Measurements from ENCODE around the gene C6orf89. TPM values are rescaled to one million over a fixed set of nuclear protein-coding genes. Genes with fewer than 3 reads are reported as not detected.

Gene C6orf89
- total and polyA plus RNA-seq, 2 of the 13 experiments (the other 11 are each of a cell fraction or from before 2014, with no cell fraction given), result 22.1 to 32.2 TPM

DNA sequence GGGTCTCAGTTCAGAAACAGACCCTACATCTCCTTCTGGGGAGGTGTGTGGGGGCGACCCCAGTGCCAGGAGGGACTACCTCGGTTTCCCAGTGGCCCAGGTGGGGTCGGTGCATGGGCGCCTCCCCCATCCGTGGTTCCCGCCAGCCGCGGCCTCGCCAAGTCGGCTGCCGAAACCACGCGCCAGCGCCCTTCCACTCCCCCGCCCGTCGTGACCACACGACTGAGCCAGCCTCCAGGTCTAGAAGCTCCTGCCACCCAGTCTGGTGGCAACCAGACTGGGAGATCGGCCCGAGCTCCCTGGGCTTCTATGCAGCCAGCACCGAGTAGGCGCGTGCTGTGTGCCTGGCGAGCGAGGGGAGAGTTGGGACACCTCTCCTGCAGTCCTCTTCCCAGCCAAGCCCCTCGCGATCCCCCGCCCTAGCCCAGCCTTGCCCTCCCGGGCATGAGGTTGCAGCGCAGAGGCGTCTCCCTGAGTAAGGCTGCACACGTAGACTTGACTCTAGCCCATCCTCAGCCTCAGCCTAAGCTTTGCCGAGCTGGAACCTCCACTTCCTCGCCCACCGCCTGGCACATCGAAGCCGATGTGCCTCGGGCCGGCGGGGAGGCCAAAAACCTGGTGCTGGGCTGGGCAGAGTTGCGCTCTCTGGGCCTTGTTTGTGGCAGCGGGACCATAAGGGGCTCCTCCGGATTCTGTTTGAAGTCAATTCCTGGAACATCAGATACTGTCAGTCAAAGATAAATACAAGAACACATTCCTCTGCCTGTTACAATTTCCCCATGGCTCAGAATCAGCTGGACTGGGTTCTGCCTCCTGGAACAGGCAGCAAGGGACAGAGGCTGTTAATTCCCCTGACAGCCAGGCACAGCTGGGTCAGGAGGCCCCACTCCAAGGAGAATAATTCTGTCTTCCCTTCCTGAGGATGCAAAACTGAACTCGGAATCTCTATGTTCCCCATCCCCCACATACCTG is 45.0 kb upstream of the C6orf89 start (continued):
- TF ChIP-seq SALL1 (CRISPR knock-in tag; IDR thresholded peaks at IDR 0.05), result peak; percentile 34; the same call in 1 of the 2 replicates
- TF ChIP-seq ZFP90 (CRISPR knock-in tag; IDR thresholded peaks at IDR 0.05; ENCODE audit: borderline replicate concordance), result peak; percentile 71
- TF ChIP-seq ZNF256 (CRISPR knock-in tag; conservative IDR thresholded peaks at IDR 0.05), result no peak
- TF ChIP-seq, protein P1, sequence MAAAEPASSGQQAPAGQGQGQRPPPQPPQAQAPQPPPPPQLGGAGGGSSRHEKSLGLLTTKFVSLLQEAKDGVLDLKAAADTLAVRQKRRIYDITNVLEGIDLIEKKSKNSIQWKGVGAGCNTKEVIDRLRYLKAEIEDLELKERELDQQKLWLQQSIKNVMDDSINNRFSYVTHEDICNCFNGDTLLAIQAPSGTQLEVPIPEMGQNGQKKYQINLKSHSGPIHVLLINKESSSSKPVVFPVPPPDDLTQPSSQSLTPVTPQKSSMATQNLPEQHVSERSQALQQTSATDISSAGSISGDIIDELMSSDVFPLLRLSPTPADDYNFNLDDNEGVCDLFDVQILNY (CRISPR knock-in tag; conservative IDR thresholded peaks at IDR 0.05), result no peak
- TF ChIP-seq ZMAT3 (CRISPR knock-in tag; conservative IDR thresholded peaks at IDR 0.05), result peak; percentile 66; the same call in 1 of the 2 replicates
- TF ChIP-seq AFF4 (CRISPR knock-in tag; IDR thresholded peaks at IDR 0.05), result no peak
- no peak for TF ChIP-seq ZNF746 (CRISPR knock-in tag; IDR thresholded peaks at IDR 0.05)
- TF ChIP-seq, protein P2, sequence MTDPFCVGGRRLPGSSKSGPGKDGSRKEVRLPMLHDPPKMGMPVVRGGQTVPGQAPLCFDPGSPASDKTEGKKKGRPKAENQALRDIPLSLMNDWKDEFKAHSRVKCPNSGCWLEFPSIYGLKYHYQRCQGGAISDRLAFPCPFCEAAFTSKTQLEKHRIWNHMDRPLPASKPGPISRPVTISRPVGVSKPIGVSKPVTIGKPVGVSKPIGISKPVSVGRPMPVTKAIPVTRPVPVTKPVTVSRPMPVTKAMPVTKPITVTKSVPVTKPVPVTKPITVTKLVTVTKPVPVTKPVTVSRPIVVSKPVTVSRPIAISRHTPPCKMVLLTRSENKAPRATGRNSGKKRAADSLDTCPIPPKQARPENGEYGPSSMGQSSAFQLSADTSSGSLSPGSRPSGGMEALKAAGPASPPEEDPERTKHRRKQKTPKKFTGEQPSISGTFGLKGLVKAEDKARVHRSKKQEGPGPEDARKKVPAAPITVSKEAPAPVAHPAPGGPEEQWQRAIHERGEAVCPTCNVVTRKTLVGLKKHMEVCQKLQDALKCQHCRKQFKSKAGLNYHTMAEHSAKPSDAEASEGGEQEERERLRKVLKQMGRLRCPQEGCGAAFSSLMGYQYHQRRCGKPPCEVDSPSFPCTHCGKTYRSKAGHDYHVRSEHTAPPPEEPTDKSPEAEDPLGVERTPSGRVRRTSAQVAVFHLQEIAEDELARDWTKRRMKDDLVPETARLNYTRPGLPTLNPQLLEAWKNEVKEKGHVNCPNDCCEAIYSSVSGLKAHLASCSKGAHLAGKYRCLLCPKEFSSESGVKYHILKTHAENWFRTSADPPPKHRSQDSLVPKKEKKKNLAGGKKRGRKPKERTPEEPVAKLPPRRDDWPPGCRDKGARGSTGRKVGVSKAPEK (CRISPR knock-in tag; IDR thresholded peaks at IDR 0.05; ENCODE audit: borderline replicate concordance), result 0 out of 2 replicates have a peak, but pooled peaks have one; percentile 73
- 0 out of 2 replicates have a peak, but pooled peaks have one; percentile 31 for TF ChIP-seq ZNF670 (CRISPR knock-in tag; IDR thresholded peaks at IDR 0.05; ENCODE audit: borderline replicate concordance)
- no peak; the same call in 1 of the 2 replicates for TF ChIP-seq ZNF501 (CRISPR knock-in tag; IDR thresholded peaks at IDR 0.05)
- no peak for TF ChIP-seq TIGD3 (CRISPR knock-in tag; IDR thresholded peaks at IDR 0.05; ENCODE audit: borderline replicate concordance)
- TF ChIP-seq, protein P3, sequence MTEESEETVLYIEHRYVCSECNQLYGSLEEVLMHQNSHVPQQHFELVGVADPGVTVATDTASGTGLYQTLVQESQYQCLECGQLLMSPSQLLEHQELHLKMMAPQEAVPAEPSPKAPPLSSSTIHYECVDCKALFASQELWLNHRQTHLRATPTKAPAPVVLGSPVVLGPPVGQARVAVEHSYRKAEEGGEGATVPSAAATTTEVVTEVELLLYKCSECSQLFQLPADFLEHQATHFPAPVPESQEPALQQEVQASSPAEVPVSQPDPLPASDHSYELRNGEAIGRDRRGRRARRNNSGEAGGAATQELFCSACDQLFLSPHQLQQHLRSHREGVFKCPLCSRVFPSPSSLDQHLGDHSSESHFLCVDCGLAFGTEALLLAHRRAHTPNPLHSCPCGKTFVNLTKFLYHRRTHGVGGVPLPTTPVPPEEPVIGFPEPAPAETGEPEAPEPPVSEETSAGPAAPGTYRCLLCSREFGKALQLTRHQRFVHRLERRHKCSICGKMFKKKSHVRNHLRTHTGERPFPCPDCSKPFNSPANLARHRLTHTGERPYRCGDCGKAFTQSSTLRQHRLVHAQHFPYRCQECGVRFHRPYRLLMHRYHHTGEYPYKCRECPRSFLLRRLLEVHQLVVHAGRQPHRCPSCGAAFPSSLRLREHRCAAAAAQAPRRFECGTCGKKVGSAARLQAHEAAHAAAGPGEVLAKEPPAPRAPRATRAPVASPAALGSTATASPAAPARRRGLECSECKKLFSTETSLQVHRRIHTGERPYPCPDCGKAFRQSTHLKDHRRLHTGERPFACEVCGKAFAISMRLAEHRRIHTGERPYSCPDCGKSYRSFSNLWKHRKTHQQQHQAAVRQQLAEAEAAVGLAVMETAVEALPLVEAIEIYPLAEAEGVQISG (CRISPR knock-in tag; IDR thresholded peaks at IDR 0.05), result 0 out of 2 replicates have a peak, but pooled peaks have one; percentile 29
- no peak for TF ChIP-seq ZSCAN12 (CRISPR knock-in tag; IDR thresholded peaks at IDR 0.05)
- no peak for TF ChIP-seq AGO2 (optimal IDR thresholded peaks at IDR 0.05; ENCODE audit: low read depth, low read length)

All from HepG2 (cell line).